Heart left ventricle (tissue), 16 donors: ENCODE results near the gene FANCE. TPM values are rescaled to one million over a fixed set of nuclear protein-coding genes. Genes with fewer than 3 reads are reported as not detected.

Experiments used
- ATAC-seq, 4 donors: fragments of 200-7000 bp; cut with Tn5 transposase; one replicate each; pipeline ENCODE4 v1.9.1; 2020 to 2022; ENCODE audit warnings: moderate library complexity in 4 of 4, mild to moderate bottlenecking in 3 of 4, moderate number of reproducible peaks in 1 of 4
- DNase-seq, 5 donors: peaks; one replicate each; pipeline ENCODE4 v3.0.0-alpha.2; 2020
- H3K27ac ChIP-seq, 12 donors: fragments of 200-600 bp; sonication (generic) in 4 of 12; one replicate each; pipeline versions ENCODE4 v1.5.0 to v1.8.0; 2016 to 2022; ENCODE audit warnings: mild to moderate bottlenecking in 2 of 12
- H3K27me3 ChIP-seq, 9 donors: fragments of 200-600 bp; sonication (generic) in 2 of 9; one replicate each; pipeline versions ENCODE4 v1.5.1 to v1.8.0; 2016 to 2022; ENCODE audit warnings: mild to moderate bottlenecking in 3 of 9
- H3K36me3 ChIP-seq, 9 donors: fragments of 200-600 bp; sonication (generic) in 2 of 9; one replicate each; pipeline versions ENCODE4 v1.5.0 to v1.8.0; 2018 to 2022; ENCODE audit warnings: mild to moderate bottlenecking in 2 of 9
- H3K4me1 ChIP-seq, 12 donors: fragments of 200-600 bp; sonication (generic) in 4 of 12; one replicate each; pipeline versions ENCODE4 v1.5.0 to v1.8.0; 2016 to 2022; ENCODE audit warnings: mild to moderate bottlenecking in 3 of 12
- H3K4me3 ChIP-seq, 12 donors: fragments of 200-600 bp; sonication (generic) in 4 of 12; one replicate each; pipeline versions ENCODE4 v1.5.0 to v1.8.0; 2017 to 2022; ENCODE audit warnings: mild to moderate bottlenecking in 9 of 12, moderate library complexity in 4 of 12
- H3K9me3 ChIP-seq, 12 donors: fragments of 200-600 bp; sonication (generic) in 4 of 12; one replicate each; pipeline versions ENCODE4 v1.5.0 to v1.8.0; 2016 to 2022; ENCODE audit warnings: mild to moderate bottlenecking in 1 of 12
- POLR2A ChIP-seq, 2 donors: fragments of 450-650 bp; IDR thresholded peaks; one replicate each; pipeline ENCODE4 v1.6.1; 2017; ENCODE audit warnings: antibody characterized with exemption in 2 of 2, mild to moderate bottlenecking in 2 of 2, moderate library complexity in 2 of 2
- WGBS, 4 donors: extraction: QIAGEN DNeasy Blood & Tissue Kit in 2 of 4; methylation state at CpG; one replicate each; pipeline versions ENCODE4 v1.1.5 to v1.1.7; 2013 to 2018; 5-methylcytosine and 5-hydroxymethylcytosine counted together
- intact Hi-C, 10 donors: fragments of 100-400 bp; cut with DNase I; formaldehyde crosslinking; loops; one replicate each; pipeline versions ENCODE4 v1.11.1 to v1.14.2; 2022
- polyA plus RNA-seq, 2 donors: library from polyadenylated mRNA; stranded (reverse); fragments of 200-250 nt; gene quantifications; one replicate each; pipeline ENCODE4 v1.2.3, GENCODE V29; 2013
- total RNA-seq, 9 donors: library from RNA; depleted of rRNA in 2 of 9; stranded (reverse); fragments of >200 nt in 2 of 9; fragmentation: NEBNext Ultra II Directional in 3 of 9; extraction: Animal tissue kit (Norgen Biotek cat#: 25700) in 3 of 9; gene quantifications; one replicate each; pipeline versions ENCODE4 v1.1.0 to v1.2.4, GENCODE V29; 2016 to 2023
- TF ChIP-seq, protein P1 (sequence below), 12 donors: fragments of 200-600 bp; sonication (generic) in 4 of 12; IDR thresholded peaks; one replicate each; pipeline versions ENCODE4 v1.5.0 to v1.8.0; 2018 to 2022; ENCODE audit warnings: antibody characterized with exemption in 12 of 12, mild to moderate bottlenecking in 5 of 12
- donor health status: ischemic (EF 13 %, LVEDD 7.1; RV severe dilation, severe dysfunction).
- donor health status: healthy with polysubstance abuse.
- donor health status: DM: no; HTN: yes; CAD: no.
- donor health status: DM: no; HTN: no; CAD: no.
- donor health status: ischemic (EF 25% LVEDD 6.9; RV normal size, moderate dysfunction).
- donor health status: ischemic (EF 25% LVEDD 5.7; RV mildly dilated, moderate dysfunction).
- donor health status: healthy.
- donor health status: DM: yes; HTN: yes; CAD: no.
- donor health status: ischemic (EF 35%, LVEDD 5.7; RV mildly dilated, moderate dysfunction).
- donor health status: nonischemic (EF 11% LVEDD 7.7; RV severe dilation, severe dysfunction).
- donor health status: DM: yes; HTN: yes; CAD: no.
- donor health status: PGD.
- donor health status: ischemic (EF 29% LVEDD 5.4; RV normal size, mild dysfunction).
- donor health status: nonischemic (EF 23%, LVEDD 6.1; RV moderate dilation, normal function).

The FANCE gene
- total and polyA plus RNA-seq, 11 donors = 1.3 to 4.6 (median 3.6) TPM

DNA sequence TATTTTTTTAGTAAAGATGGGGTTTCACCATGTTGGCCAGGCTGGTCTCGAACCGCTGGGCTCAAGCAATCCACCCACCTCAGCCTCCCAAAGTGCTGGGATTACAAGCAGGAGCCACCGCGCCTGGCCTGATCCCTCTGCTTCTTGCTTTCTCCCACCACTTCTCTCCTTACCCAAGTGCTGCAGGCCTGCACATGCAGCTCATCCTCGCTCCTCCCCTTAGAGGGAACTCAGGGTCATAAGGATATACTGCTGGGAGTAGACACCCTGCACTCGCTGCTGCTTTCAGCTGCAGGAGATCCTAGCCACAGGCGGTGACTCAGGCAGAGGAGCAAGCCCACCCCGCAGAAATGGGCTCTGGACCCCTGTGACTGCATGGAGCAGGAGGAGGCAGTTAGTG, 40.0 kb upstream of the FANCE start:
- intact Hi-C loops = loop anchor here in 3 of 10 donors (5.0 to 10.0 kb wide), 3 partner anchors 40 to 70 kb away; partner anchors contain the start of gene PPARD (in 2 of the 3)
- TF ChIP-seq, protein P1, sequence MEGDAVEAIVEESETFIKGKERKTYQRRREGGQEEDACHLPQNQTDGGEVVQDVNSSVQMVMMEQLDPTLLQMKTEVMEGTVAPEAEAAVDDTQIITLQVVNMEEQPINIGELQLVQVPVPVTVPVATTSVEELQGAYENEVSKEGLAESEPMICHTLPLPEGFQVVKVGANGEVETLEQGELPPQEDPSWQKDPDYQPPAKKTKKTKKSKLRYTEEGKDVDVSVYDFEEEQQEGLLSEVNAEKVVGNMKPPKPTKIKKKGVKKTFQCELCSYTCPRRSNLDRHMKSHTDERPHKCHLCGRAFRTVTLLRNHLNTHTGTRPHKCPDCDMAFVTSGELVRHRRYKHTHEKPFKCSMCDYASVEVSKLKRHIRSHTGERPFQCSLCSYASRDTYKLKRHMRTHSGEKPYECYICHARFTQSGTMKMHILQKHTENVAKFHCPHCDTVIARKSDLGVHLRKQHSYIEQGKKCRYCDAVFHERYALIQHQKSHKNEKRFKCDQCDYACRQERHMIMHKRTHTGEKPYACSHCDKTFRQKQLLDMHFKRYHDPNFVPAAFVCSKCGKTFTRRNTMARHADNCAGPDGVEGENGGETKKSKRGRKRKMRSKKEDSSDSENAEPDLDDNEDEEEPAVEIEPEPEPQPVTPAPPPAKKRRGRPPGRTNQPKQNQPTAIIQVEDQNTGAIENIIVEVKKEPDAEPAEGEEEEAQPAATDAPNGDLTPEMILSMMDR (IDR thresholded peaks at IDR 0.05) = no peak
- TF ChIP-seq POLR2A (IDR thresholded peaks at IDR 0.05) = no peak
- H3K36me3 ChIP-seq = peaks cover 0 to 62% (median 25%) of the 10 kb centered on the region in 9 donors
- H3K4me1 ChIP-seq = peaks cover 0 to 12% (median 4%) of the 10 kb centered on the region in 12 donors
- no peak for ATAC-seq
- H3K9me3 ChIP-seq = no peaks in the 10 kb centered on the region
- DNase-seq = no peak
- H3K27ac ChIP-seq = no peak overlapping the region
- no peaks in the 10 kb centered on the region for H3K27me3 ChIP-seq
- no peak overlapping the region for H3K4me3 ChIP-seq
- 89 to 99% (median 97%) methylated on average over 8 of the region's 8 CpGs for WGBS, 4 donors

DNA sequence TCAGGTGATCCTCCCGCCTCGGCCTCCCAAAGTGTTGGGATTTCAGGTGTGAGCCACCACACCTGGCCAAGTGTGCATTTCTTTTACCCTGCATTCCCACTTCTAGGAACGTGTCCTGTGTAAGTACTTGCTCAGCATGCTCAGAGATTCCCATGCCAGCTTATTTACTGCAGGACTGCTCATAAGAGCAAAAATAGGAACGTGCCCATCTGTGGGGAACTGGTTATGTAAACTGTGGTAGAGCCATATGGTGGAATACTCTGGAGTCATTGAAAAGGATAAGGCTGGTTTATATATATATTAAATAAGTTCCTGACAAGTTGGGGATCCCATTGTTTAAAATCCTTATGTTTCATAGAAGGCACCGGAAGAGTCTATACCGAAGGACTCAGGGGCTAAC, 38.2 kb upstream of the FANCE start:
- ATAC-seq = no peak
- Histone ChIP-seq H3K4me1 (peaks cover 0 to 21% (median 7%) of the 10 kb centered on the region in 12 donors), H3K36me3 (peaks cover 0 to 71% (median 33%) of the 10 kb centered on the region in 9 donors), H3K27me3 (no peaks in the 10 kb centered on the region), H3K9me3 (no peaks in the 10 kb centered on the region), H3K27ac (no peak overlapping the region), H3K4me3 (no peak overlapping the region)
- intact Hi-C loops = loop anchor here in 6 of 10 donors (2.0 to 10.0 kb wide), 4 partner anchors 42 to 72 kb away; partner anchors contain the start of gene PPARD (in 5 of the 6)
- TF ChIP-seq POLR2A (IDR thresholded peaks at IDR 0.05) = no peak
- TF ChIP-seq, protein P1 (IDR thresholded peaks at IDR 0.05) = no peak
- no peak for DNase-seq
- 87 to 97% (median 93%) methylated on average over 6 of the region's 6 CpGs for WGBS, 4 donors

DNA sequence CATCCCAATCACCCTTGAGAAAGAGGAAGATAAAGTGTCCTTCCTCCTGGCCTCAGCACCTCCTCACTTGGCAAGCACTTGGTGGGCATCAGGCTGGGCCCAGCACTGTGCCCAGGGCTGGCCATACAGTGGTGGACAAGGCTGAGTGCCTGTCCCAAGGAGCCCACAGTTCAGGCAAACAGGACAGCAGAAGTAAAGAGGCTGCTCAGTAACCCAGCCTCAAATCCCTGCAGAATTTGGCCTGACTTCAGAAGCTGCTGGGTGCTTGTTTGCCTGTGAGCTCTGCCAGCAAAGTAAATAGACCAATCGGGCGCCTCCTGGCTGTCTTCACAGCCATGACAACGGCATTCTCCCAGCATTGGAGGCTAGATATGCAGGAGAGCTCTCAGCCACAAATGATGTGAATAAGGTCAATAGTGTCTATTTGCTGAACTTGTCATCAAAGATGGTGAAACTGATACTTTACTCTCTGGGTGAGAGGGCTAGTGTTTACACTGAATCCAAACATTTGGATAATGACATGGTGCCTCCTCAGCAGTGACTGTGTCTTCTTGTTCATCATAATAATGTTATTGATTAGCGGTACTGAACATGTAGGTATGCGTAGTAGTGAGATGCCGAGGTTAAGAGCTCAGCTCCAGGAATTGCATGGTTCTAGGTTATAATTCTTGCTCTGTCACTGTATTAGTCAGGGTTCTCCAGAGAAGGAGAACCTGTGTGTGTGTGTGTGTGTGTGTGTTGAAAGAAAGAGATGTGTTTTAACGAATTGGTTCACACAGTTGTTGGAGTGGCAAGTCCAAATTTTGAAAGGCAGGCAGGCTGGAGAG, 36.9 kb upstream of the FANCE start:
- Histone ChIP-seq H3K27ac (peak overlapping the region in 1 of 12 donors; percentile 19), H3K4me1 (peaks cover 0 to 30% (median 10%) of the 10 kb centered on the region in 12 donors), H3K27me3 (no peaks in the 10 kb centered on the region), H3K36me3 (peaks cover 0 to 70% (median 36%) of the 10 kb centered on the region in 9 donors), H3K9me3 (no peaks in the 10 kb centered on the region), H3K4me3 (no peak overlapping the region)
- TF ChIP-seq POLR2A (IDR thresholded peaks at IDR 0.05) = no peak
- TF ChIP-seq, protein P1 (IDR thresholded peaks at IDR 0.05) = peak; percentile 26 to 74 (median 58)
- ATAC-seq (peak; percentile 80 to 93 (median 88)), DNase-seq (peak in 4 of 5 donors; percentile 68 to 77 (median 74))
- intact Hi-C loops = loop anchor here in 8 of 10 donors (1.0 to 10.0 kb wide), 3 partner anchors 70 to 73 kb away; partner anchors contain the start of gene PPARD (in 8 of the 8)
- WGBS, 4 donors = 59 to 63% (median 61%) methylated on average over 7 of the region's 7 CpGs
